HG02610 (cell line): ENCODE measurements around the gene RNU1-3.
"Not testable (repeated sequence)": the region's sequence is repeated elsewhere in the genome, so short reads cannot be mapped to it uniquely, and the experiment has no call there.

Experiments
- ATAC-seq: cut with Tn5 transposase; IDR thresholded peaks from one replicate; pipeline ENCODE4 v1.9.1; 2021; ENCODE audit warnings: mild to moderate bottlenecking, moderate library complexity; ENCODE audit not compliant: unreplicated experiment

The RNU1-3 gene

GRCh38 chr1:16623337-16623736, 43.4 kb downstream of the RNU1-3 start:
- not testable (repeated sequence) for ATAC-seq

DNA sequence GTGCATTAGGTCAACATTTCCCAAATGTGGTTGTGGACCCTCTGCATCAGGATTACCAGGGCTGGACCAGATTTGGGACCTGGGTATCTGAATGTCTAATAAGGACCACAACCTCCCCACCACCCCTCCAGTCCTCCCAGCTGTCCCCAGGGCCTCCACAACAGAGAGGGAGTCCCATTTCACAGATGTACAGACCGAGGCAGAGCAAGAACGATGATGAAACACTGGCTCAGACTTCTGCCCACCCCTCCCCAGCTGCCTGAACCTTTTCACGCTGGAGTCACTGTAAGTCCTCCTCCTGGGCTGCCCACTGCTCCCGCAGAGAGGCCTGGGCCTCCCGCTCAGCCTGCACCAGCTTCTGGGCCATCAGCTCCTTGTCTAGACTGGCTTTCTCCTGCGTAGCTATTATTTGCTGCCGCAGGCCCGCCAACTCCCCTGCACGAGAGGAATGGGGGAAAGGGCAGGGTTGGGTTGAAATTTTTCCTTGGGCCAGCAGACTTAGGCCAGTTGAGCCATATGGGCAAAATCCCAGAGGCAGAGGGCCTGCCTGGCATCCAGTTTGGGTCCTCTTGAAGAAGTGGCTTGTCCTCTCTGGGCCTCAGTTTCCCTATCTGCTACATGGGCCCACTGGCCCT, 45.0 kb downstream of the RNU1-3 start:
- not testable (repeated sequence) for ATAC-seq

DNA sequence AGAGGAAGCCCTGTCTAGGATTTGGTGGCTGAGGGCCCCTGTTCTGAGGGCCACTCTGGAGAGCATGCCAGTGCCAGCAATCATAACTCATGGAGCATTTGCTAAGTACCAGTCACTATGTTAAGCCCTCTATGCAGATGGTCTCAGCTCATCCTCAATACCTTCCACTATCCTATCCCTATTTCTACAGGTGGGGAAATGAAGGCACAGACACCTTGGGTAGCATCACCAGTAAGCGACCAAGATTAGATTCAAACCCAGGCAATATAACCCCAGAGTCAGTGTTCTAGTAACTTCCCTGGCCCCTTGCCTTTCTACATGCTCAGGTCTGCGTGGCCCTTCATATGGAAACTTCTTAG, 45.5 kb downstream of the RNU1-3 start:
- no peak for ATAC-seq

DNA sequence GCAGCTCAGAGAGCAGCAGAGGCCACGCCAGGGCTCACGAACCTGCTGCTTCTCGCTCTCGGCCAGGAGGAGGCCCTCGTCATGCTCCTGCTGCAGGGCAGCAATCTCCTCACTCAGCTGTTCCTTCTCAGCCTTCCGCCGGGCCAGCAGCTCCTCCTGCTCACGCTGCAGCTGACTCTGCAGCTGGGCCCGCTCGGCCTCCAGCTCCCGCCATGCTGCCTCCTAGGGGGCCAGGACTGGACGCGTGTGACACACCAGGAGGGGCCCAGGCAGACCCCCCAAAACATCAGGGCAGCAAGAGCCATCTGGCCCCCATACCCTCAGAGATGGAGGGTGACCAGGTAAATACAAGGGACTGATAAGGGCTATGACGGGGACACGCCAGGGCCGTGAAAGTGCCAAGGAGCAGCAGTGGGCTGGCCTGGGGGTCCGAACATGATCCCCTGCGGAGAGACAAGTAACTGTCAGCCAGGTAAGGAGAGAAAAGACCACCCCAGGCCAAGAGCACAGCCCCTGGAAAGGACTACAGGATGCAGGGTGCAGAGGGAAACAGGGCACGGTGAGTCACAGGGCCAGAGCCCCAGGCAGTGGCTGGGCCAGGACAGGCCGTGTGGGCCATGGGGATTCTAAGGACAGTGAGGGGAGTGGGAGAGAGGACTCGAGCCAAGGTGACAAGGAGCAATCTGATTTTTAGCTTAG, 46.8 kb downstream of the RNU1-3 start:
- not testable (repeated sequence) for ATAC-seq

GRCh38 chr1:16618719-16619118, 48.0 kb downstream of the RNU1-3 start:
- no peak for ATAC-seq

DNA sequence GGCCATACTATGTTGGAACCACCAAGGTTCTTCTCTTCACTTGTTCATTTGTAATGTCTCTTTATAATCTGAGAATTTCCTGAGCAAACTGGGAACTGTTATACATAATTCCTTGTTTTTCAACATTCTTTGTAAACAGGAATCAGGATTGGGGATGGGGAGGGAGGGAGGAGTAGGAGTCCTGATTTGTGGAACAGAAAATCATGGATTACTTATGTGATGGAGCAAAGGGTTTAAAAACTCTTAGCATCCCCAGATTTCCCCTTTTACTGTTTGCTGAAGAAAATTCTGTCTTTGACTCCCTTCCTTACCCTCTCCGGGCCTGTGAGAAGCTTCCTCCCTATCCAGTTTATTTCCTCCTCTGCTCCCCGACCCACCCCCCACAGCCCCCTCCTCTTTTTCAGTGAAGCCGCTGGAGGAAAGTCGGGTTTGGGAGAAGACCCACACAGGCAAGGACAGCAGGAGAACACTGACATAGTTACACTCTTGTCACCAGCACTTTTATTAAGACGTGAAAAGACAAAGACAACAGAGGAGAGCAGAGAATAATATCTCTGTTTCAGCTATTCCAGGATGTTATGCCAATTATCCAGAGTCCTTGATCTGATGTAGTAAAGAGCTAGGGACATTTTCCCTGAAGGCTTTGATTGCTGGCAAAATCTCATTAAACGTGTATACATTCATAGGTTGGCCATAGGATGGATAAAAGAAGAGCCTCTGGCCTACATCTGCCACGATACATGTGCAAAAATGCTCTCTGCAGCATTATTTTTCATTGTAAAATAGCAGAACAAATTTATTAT, 48.8 kb downstream of the RNU1-3 start:
- ATAC-seq = no peak

DNA sequence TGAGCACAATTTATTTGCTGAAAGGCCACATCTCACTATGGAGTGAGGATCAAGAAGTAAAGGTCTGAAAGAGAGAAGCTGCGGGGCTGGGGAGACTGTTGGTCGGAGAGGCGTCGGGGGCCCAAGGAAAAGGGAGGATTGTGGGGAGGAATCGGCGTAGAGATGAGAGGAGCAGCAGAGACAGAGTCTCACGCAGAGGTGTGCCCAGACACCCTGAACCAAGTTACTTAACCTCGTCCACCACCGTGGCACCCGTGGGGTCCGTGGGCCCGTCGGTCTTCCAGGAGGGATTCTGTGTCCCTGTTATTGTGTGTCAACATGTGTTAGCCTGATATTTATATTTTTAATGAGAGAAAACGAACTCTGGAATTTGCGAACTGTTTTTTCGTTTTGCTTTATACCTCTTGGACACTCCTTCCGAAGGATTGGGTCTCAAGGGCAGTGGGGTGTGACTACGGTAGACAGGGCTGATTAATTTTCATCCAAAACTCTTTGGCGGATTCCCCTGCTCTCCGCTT, 49.6 kb downstream of the RNU1-3 start:
- no peak for ATAC-seq
